GM12892 (cell line): ENCODE measurements around the gene CIAPIN1.

Source experiments
- POLR2A ChIP-seq: IDR thresholded peaks from 2 replicates; pipeline ENCODE4 v1.6.1; 2011; ENCODE audit warnings: low read depth, low read length, control low read depth
- POLR2AphosphoS5 ChIP-seq: IDR thresholded peaks from 2 replicates; pipeline ENCODE4 v1.6.1; 2011; ENCODE audit warnings: low read depth, low read length, control low read depth
- TAF1 ChIP-seq: IDR thresholded peaks from 2 replicates; pipeline ENCODE4 v1.6.1; 2011; ENCODE audit warnings: low read depth, mild to moderate bottlenecking, control low read depth, low read length, borderline replicate concordance

DNA sequence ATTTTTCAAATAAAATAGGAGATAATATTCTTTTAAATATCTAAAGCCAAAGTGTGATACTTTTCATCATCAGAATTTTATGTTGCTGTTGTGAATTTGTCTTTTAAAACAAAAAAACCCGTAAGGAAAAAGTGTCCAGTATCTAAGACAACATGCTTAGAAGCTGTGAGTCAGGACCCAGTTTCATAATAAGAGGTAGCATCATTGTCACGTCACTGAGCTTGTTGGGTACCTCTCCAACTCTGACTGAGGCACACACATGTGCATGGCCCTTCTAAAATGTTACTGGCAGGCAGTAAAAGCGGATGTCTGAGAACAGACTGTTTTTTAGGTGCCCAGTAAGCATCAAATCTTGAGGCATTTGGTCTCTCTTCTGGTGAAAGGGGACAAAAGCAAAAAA is 2.5 kb downstream of the CIAPIN1 start:
- no peak for TF ChIP-seq POLR2A
- no peak for TF ChIP-seq POLR2AphosphoS5
- TF ChIP-seq TAF1, result no peak
